ENCODE data around the gene STK38L.

DNA sequence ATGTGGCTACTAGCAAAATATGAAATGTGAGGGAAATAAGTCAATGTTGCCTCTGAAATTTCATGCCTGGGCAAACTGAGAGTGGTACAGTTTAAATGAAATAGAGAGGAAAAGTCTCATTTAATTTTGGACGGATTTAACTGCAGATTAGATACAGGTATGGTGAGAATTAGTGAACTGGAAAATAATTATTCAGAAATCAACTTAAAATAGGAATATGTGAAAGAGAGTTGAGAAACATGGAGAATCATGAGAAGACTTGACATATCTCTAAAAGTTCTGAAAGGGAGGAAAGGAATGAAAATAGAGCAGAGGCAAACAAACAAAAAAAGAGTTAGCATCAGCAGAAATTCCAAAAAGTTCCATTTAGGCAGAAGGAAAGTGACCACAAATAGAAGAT lies 55.0 kb downstream of the STK38L start:
- no peak for TF ChIP-seq POLR2A (IDR thresholded peaks at IDR 0.05)
- TF ChIP-seq CTCF (IDR thresholded peaks at IDR 0.05) = no peak

All from testis (tissue), 2 donors.